Right lobe of liver (tissue), 4 donors: ENCODE results near the gene CDH18.

Experiments
- CTCF ChIP-seq, 4 donors: fragments of 200-600 bp in 3 of 4; fragments of 450-650 bp in 1 of 4; IDR thresholded peaks; one replicate each; pipeline versions ENCODE4 v1.5.1 to v1.8.0; 2016 to 2022; ENCODE audit warnings: antibody characterized with exemption in 4 of 4, mild to moderate bottlenecking in 2 of 4
- POLR2A ChIP-seq: fragments of 450-650 bp; IDR thresholded peaks from one replicate; pipeline ENCODE4 v1.6.1; 2017; ENCODE audit warnings: antibody characterized with exemption, mild to moderate bottlenecking
- donor health status: DM: no; HTN: no; CAD: no.
- donor health status: DM: no; HTN: no; CAD: no.
- donor health status: DM: no; HTN: yes; CAD: no.

GRCh38 chr5:19616701-19617215 lies 371.2 kb downstream of the CDH18 start:
- TF ChIP-seq CTCF (IDR thresholded peaks at IDR 0.05), result no peak
- no peak for TF ChIP-seq POLR2A
